ENCODE data around the gene FXR2. TPM values are rescaled to one million over a fixed set of nuclear protein-coding genes. Genes with fewer than 3 reads are reported as not detected.

FXR2 gene
- total RNA-seq, 4 donors from 2014 or later = 32.1 to 35.7 (median 33.9) TPM

DNA sequence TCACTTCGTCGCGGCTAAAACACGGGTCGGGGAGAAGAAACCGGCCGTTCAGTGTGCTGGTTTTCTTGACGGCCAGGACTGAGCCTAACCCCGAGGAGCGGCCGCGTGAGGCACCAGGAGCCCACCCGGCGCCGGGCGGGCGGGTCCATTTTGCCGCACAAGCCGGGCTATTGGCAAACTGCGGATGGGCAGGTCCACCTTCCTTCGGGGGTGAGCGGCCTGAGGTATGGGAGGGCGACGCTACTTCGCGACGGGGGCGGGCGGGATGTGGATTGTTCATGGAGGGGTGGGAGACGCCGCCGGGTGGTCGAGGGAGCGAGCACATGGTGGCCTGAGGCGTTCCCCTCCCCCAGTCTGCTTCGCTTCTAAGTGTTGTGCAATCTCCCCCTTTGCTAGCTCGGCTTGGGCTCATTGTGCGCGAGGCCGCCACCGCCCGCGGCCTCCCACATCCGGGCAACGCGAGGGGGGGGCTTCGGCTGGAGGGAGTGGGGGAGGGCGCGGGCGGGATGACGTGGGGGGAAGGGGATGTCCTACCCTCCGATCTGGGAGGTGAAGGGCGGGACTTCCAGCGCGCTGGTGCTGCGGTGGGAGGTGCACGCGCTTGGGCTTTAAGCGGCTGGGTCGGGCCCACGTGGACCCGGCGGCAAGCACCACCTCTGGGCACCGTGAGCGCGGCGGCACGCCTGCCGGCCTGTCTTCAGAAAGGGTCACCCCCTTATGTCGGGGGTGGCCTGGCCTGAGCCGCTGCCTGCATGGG is 41.2 kb downstream of the FXR2 start:
- DNase-seq (ENCODE audit: low spot score in 2 of 2) = peak; percentile 85 to 98
- intact Hi-C loops (cut with DNase I; ENCODE audit: low total_unique reads) = loop anchor here (5.0 kb wide), 1 partner anchor 541 kb away; no protein-coding TSS in a partner anchor
- peak overlapping the region; percentile 100 for H3K4me3 ChIP-seq (ENCODE audit: low read depth, poor library complexity, severe bottlenecking)
- TF ChIP-seq CTCF (IDR thresholded peaks at IDR 0.05) = no peak
- TF ChIP-seq POLR2A (IDR thresholded peaks at IDR 0.05) = no peak
- 0 to 2% methylated on average over 51 of the region's 71 CpGs for WGBS, 2 donors

DNA sequence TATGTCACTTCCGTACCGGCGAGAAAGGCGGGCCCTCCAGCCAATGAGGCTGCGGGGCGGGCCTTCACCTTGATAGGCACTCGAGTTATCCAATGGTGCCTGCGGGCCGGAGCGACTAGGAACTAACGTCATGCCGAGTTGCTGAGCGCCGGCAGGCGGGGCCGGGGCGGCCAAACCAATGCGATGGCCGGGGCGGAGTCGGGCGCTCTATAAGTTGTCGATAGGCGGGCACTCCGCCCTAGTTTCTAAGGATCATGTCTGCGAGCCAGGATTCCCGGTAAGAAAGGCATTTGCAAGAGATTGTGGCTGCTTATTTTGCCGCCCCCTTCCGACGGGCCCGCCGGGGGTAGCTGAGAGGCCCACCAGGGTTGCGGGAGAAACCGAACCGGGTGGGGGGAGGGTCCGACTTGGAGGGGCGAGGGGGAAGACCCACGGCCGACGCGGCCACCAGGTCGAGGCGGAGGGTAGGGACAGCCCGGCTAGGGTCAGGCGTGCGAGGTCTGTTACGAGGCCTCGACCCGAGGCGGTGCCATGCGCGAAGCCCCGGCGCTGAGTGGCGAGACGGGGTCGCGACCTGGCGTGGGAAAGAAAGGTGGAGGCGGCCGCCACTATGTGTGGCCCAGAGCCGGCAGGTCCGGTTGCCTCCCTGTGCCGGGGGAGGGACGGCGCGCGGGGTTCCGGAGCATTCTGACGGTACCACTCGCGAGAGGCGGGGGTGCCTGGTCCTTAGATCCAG is 41.9 kb downstream of the FXR2 start:
- intact Hi-C loops (cut with DNase I; ENCODE audit: low total_unique reads) = loop anchor here (5.0 kb wide), 1 partner anchor 540 kb away; no protein-coding TSS in a partner anchor
- H3K4me3 ChIP-seq (ENCODE audit: low read depth, poor library complexity, severe bottlenecking) = peak overlapping the region; percentile 100
- 1% methylated on average over 44 to 49 of the region's 73 CpGs for WGBS, 2 donors
- TF ChIP-seq POLR2A (IDR thresholded peaks at IDR 0.05) (peak in 1 of 2 donors; percentile 95), CTCF (IDR thresholded peaks at IDR 0.05) (no peak)
- peak; percentile 99 to 100 for DNase-seq (ENCODE audit: low spot score in 2 of 2)

DNA sequence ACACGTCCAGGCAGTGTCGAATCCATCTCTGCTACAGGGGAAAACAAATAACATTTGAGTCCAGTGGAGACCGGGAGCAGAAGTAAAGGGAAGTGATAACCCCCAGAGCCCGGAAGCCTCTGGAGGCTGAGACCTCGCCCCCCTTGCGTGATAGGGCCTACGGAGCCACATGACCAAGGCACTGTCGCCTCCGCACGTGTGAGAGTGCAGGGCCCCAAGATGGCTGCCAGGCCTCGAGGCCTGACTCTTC is 42.4 kb downstream of the FXR2 start:
- no peak for DNase-seq (ENCODE audit: low spot score in 2 of 2)
- peak overlapping the region; percentile 12 for H3K4me3 ChIP-seq (ENCODE audit: low read depth, poor library complexity, severe bottlenecking)
- intact Hi-C loops (cut with DNase I; ENCODE audit: low total_unique reads) = loop anchor here (5.0 kb wide), 1 partner anchor 540 kb away; no protein-coding TSS in a partner anchor
- WGBS, 2 donors = 1 to 2% methylated on average over 11 of the region's 11 CpGs
- no peak for TF ChIP-seq CTCF (IDR thresholded peaks at IDR 0.05)
- TF ChIP-seq POLR2A (IDR thresholded peaks at IDR 0.05) = no peak

DNA sequence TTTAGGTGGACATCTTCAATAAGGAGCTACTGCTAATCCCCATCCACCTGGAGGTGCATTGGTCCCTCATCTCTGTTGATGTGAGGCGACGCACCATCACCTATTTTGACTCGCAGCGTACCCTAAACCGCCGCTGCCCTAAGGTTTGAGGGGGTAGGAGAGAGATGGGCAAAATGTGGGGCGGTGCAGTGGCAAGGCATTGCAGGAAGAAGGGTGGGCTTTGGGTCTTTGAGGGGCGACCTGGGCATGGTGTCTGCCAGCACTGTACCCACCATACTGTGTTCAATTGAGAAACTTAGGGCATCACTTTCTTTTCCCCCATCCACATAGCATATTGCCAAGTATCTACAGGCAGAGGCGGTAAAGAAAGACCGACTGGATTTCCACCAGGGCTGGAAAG is 44.3 kb downstream of the FXR2 start:
- no peak for DNase-seq (ENCODE audit: low spot score in 2 of 2)
- 93 to 95% methylated on average over 10 of the region's 10 CpGs for WGBS, 2 donors
- no peak overlapping the region for H3K4me3 ChIP-seq (ENCODE audit: low read depth, poor library complexity, severe bottlenecking)
- intact Hi-C loops (cut with DNase I; ENCODE audit: low total_unique reads) = loop anchor here (5.0 kb wide), 1 partner anchor 538 kb away; no protein-coding TSS in a partner anchor
- TF ChIP-seq POLR2A (IDR thresholded peaks at IDR 0.05) = no peak

DNA sequence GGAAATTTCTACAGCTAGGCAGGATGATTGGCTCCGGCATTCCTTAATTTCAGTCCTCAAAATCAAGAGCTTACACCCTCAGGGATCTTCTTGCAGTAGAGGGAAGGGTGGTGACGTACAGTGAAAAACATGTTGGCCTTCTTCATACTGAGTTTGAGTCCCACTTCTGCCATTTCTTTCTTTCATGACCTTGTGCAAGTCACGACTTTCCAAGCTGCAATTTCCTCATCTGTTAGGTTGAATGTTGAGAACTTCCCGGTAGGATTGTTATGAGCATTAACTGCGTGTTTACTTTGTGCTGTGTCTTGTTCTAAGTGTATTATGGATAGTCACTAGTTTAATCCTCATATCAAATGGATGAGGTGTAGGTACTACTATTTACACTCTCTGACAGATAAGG is 45.1 kb downstream of the FXR2 start:
- no peak for DNase-seq (ENCODE audit: low spot score in 2 of 2)
- 84 to 85% methylated on average over 5 of the region's 5 CpGs for WGBS, 2 donors
- intact Hi-C loops (cut with DNase I; ENCODE audit: low total_unique reads) = loop anchor here (10.0 kb wide), 1 partner anchor 135 kb away; the partner anchor contains the start of genes FGF11 and TMEM102

More for the DNA sequence above, 45.1 kb downstream of the FXR2 start:
- TF ChIP-seq CTCF (IDR thresholded peaks at IDR 0.05) = no peak
- no peak overlapping the region for H3K4me3 ChIP-seq (ENCODE audit: low read depth, poor library complexity, severe bottlenecking)

All from lower leg skin (tissue), 4 donors.